ENCODE data around the gene POLE2.
"Not testable (repeated sequence)": the region's sequence is repeated elsewhere in the genome, so short reads cannot be mapped to it uniquely, and the experiment has no call there.

POLE2 gene

GRCh38 chr14:49687942-49688700 is at the start of gene POLE2:
Gene POLE2 (minus strand): TSS chr14:49688214. CDS start chr14:49688203, 11 bp downstream.
- DNase-seq, result peak; percentile 92

DNA sequence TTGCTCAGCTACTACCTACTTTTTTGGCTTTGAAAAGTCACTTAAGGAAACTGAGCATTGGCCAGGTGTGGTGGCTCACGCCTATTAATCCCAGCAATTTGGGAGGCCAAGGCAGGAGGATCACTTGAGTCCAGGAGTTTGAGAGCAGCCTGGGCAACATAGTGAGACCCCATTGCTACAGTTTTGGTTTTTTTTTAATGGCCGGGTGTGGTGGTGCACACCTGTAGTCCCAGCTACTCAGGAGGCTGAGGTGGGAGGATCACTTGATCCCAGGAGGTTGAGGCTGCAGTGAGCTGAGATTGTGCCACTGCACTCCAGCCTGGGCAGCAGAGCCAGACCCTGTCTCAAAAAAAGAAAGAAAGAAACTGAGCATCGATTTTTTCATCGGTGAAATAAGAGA is 47.7 kb upstream of the POLE2 start:
- not testable (repeated sequence) for DNase-seq

DNA sequence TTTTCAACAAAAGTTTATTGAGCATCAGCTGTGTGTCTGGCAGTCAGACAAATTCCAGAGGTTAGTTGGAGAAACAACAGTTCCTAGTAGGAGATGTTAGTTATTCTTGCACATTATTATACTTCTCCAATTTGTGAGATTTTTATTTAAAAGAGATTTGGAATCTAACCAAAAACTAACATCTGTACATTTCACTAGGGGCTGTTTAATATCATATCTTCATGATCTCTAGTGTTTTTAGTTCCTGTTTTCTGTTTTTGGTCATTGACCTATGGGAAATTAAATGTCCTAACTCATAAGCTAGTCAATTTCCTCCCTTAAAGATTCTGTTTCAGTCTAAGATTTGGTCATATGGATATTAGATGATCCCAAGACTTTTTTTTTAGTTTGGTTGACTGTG is 45.8 kb upstream of the POLE2 start:
- no peak for DNase-seq

GRCh38 chr14:49732896-49733295 is 44.9 kb upstream of the POLE2 start:
- no peak for DNase-seq

- DNase-seq, result no peak
These were observed 39.2 kb upstream of the POLE2 start for GRCh38 chr14:49727171-49727570.

- not testable (repeated sequence) for DNase-seq
These were observed 33.9 kb upstream of the POLE2 start for GRCh38 chr14:49721733-49722435.

DNA sequence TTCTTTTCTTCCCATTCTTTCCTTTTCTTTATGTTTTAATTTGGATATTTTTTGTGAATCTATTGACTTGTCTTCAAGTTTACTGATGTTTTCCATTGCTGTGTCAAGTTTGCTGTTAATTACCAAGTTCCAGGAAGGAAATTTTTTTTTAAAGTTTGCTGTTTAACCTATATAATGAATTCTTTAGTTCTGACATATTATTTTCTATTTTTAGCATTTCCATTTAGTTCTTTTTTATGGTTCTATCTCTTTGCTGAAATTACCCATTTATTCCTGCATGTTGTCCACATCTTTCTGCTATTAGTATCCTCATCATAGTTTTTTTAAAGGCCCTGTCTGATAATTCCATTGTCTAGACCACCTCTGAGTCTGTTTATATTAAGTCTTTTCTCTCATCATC is 32.7 kb upstream of the POLE2 start:
- DNase-seq, result no peak

- not testable (repeated sequence) for DNase-seq
These were observed 23.0 kb upstream of the POLE2 start for GRCh38 chr14:49710993-49711392.

- DNase-seq, result not testable (repeated sequence)
These were observed 16.5 kb upstream of the POLE2 start for GRCh38 chr14:49704471-49704870.

DNA sequence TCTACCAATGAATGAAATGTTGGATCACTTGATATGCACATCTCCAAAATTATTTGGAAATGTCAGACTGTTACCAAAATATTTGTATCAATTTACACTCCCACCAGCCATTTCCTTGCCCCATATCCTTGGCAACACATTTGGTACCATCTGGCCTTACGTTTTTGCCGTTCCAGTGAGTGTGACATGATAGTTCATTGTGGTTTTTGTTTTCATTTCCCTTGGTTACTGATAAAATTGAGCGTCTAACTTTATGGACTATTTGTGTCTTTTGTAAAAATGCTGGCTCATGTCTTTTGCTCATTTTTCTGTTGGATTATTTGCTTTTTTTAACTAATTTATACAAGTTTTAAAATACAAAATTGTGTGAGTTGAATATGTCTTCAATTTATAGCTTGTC is 16.0 kb upstream of the POLE2 start:
- no peak for DNase-seq

GRCh38 chr14:49702725-49703124 is 14.7 kb upstream of the POLE2 start:
- no peak for DNase-seq

GRCh38 chr14:49693735-49694124 is 5.7 kb upstream of the POLE2 start:
- DNase-seq, result not testable (repeated sequence)

DNA sequence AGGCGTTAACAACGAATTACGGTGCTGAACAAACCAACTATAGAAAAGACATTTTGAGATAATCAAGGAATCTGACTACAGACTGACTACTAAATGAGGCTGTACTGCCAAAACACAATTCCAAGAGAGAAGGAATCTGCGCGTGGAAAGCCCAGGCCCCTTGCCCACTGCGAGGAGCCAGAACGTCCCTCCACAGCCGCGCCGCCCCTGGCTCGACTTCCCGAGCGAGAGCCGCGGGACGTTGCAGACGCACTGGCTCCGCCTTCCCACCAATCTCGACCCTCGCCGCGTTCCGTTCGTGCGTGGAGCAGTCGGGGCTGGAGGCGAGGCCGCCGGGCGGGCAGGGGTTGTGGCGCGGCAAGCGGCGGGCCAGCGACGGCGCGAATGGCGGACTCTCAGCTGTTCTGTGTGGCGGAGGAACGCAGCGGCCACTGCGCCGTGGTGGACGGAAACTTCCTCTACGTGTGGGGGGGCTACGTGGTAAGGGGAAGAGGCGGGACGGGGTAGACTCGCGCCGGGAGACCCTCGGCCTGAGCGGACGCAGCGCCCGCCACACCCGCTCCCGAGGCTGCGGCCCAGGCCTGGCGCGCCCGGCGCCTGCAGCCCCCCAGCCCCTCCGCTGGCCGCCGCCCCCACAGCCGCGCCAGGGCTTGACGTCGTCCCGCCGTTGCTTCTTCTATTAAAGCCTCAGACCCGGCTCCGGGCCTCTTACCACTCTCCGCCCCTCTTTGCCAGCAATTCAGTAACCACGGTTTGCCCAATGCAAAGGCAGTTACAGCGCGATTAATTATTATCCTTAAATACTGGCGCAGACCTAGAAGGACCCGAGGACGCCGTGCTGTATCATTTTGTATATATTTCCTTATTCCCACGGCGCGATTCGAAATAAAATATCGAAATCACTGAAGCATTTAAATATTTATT is 5.1 kb upstream of the POLE2 start, which contains the start of gene KLHDC1:
Gene KLHDC1, plus strand, starts transcription at position 310 of the 924 bp plus-strand sequence. Its CDS starts 75 bp downstream, at position 385.
- peak; percentile 92 for DNase-seq

DNA sequence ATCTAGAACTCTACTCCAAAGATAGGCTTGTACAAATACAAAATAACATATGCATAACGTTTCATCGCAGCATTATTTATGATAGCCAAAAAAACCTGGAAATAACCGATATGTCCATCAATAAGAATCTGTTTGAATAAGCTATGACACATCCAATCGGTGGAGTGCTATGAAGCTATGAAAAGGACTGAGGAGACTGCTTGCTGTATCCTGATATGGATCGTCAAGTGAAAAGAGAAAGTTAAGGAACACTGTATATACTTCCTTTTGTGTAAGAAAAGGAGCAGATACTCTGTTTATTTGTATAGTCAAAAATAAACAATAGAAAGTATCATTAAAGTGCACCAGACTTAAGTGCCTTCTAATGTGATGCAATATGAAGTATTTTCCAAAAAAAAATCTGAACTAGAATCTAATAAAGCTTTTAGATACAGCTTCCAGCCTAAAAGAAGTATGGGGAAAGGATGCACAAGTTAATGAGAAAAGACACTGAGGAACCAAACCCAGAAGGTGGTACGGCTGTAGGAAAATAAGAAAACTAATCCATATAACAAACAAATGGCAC is 4.3 kb upstream of the POLE2 start:
- DNase-seq, result no peak

- no peak for DNase-seq
These were observed 3.0 kb upstream of the POLE2 start for GRCh38 chr14:49691031-49691430.

GRCh38 chr14:49688701-49689030 is 652 bp upstream of the POLE2 start:
- no peak for DNase-seq

DNA sequence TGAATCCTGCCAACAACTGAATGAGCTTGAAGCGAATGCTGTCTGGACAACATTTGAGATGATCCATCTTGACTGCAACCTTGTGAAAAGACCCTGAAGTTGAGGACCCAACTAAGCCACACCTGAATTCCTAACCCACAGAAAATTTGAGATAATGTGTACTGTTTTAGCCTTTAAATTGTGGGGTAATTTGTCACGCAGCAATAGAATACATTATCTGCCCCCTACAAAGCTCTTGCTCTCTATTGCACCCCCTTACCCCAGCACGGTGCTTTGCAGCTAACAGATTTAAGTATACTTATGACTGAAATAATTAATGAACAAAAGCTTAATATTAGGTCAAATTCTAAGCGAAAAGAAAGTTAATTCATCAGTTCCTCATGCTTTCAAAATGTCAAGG is 1.6 kb downstream of the POLE2 start:
- DNase-seq, result no peak

DNA sequence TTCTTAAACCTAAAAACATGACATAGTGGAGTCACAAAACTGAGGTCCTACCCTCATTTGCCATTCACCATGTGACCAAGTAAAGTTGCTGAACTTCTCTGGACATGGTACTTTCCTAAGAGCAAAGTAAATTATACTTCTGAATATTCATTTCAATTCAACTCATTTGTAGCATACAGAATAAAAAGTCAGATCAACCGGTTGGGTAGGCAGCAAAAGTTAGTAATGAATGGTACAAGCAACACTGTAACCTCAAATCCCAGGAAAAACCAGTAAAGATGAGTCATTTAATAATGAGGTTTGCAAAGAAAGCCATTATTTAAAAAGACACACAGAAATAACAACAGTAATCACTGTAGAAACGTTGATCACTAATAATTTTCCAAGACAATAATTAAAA is 8.7 kb downstream of the POLE2 start:
- no peak for DNase-seq

DNA sequence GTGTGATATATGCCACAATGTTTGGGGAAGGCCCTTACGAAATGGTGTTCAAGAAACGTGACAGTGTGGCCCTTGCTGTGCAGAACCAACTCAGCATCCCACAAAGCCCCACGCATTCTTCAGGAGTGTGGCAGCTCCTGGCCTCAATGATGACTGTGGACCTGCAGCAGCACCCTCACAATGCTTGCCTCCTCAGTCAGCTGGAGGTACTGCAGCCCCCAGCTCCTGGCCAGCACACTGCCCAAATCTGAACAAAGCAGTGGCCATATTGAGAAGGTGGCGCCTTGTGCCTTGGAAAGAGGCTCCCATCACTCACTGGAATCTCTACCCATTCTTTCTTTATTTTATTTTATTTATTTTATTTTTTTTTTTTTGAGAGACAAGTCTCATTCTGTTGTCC is 10.4 kb downstream of the POLE2 start:
- DNase-seq, result no peak

- DNase-seq, result no peak
These were observed 14.4 kb downstream of the POLE2 start for GRCh38 chr14:49673586-49673985.

- DNase-seq, result no peak
These were observed 17.5 kb downstream of the POLE2 start for GRCh38 chr14:49670475-49670874.

GRCh38 chr14:49659526-49660455 is 28.2 kb downstream of the POLE2 start:
- DNase-seq, result no peak

Data from activated effector memory CD4-positive, alpha-beta T cell treated with anti-CD3 and anti-CD28 coated beads, Interleukin-2, amount 50 U/mL, for 16 hours (primary cell).